Activated CD4-positive, alpha-beta T cell treated with anti-CD3 and anti-CD28 coated beads, Interleukin-2, amount 10 ng/mL, durations not matched to agents 24 days and 14 days (primary cell): ENCODE measurements around the gene MKX. TPM values are rescaled to one million over a fixed set of nuclear protein-coding genes. Genes with fewer than 3 reads are reported as not detected.

Experiments used
- DNase-seq: peaks from one replicate; pipeline ENCODE4 v3.0.0; 2022
- H3K27ac Mint-ChIP-seq: one replicate; pipeline ENCODE4 v1.8.0; 2022; ENCODE audit warnings: mild to moderate bottlenecking, mixed read lengths
- H3K27me3 Mint-ChIP-seq: one replicate; pipeline ENCODE4 v1.8.0; 2022; ENCODE audit warnings: mixed read lengths
- H3K36me3 Mint-ChIP-seq: one replicate; pipeline ENCODE4 v1.8.0; 2022; ENCODE audit warnings: low read depth, mild to moderate bottlenecking, mixed read lengths
- H3K4me1 Mint-ChIP-seq: one replicate; pipeline ENCODE4 v1.8.0; 2021; ENCODE audit warnings: mixed read lengths
- H3K4me3 Mint-ChIP-seq: one replicate; pipeline ENCODE4 v1.8.0; 2022; ENCODE audit warnings: mild to moderate bottlenecking, moderate library complexity, mixed read lengths
- H3K9me3 Mint-ChIP-seq: one replicate; pipeline ENCODE4 v1.8.0; 2021; ENCODE audit warnings: mixed read lengths
- intact Hi-C: fragments of 100-400 bp; cut with micrococcal nuclease; formaldehyde crosslinking; loops from one replicate; pipeline ENCODE4 v1.15.1; 2023
- total RNA-seq: library from RNA; stranded (reverse); gene quantifications from 2 replicates; pipeline ENCODE4 v1.2.3, GENCODE V29; 2022

MKX gene
- total RNA-seq, 1 donor from 2014 or later, result not detected

DNA sequence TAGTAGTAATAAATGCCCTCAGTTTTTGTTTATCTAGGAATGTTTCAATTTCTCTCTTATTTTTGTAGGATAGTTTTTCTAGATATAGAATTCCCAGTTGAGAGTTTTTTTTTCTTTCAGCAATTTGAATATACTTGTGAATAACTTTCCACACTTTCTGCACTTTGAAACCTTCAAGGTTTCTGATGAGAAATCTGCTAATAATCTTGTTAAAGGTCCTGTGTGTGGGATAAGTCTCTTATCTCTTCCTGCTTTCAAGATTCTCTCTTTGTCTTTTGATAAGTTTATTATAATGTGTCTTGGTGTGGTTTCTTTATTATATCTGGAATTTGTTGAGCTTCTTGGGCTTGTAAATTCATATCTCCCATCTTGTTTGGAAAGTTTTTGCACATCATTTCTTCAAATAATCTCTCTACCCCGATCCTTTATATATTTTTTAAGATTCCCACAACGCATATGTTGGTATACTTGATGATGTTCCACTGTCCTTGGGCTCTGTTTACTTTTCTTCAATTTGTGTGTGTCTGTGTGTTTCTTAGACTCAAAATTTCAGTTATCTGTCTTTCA lies 103.5 kb downstream of the MKX start:
- DNase-seq, result no peak
- H3K27ac Mint-ChIP-seq, result no peak overlapping the region
- H3K9me3 Mint-ChIP-seq, result no peaks in the 10 kb centered on the region
- H3K4me3 Mint-ChIP-seq, result no peak overlapping the region
- no peaks in the 10 kb centered on the region for H3K36me3 Mint-ChIP-seq
- peaks cover 15% of the 10 kb centered on the region for H3K27me3 Mint-ChIP-seq
- no peaks in the 10 kb centered on the region for H3K4me1 Mint-ChIP-seq
- intact Hi-C loops, result no loop called here

DNA sequence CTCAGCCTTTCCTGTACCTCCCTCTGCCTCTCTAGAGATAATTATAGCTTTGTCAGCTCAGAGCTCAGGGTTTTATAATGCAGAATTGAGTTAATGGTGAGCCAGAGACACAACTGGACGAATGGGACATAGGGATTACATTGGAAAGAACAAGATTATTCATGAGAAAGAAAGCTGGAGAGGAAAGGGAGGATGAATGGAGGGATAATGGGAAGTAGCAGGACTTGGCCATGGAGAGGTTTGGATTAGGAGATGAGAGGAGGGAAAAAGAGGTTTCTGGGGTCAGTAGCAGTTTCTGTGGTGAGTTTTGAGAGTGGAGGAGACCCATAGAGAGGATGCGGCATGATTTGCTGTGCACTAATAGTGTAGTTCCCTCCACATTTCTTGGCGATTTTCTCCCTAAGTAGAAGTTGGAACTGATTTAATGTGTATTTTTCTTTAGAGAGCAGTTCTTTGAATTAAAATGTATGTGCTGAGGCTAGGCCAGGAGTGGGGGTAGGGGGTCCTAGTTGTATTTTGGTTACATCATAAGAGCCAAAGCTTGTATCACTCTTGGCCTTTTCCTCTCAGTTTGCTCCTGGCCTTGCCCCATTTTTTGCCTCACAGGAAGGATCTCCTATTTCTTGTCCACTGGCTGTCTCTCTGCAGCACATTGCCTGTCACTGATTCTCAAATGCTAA lies 107.4 kb downstream of the MKX start:
- no peak overlapping the region for H3K4me3 Mint-ChIP-seq
- no peaks in the 10 kb centered on the region for H3K9me3 Mint-ChIP-seq
- no peaks in the 10 kb centered on the region for H3K36me3 Mint-ChIP-seq
- DNase-seq, result no peak
- peaks cover 10% of the 10 kb centered on the region for H3K27me3 Mint-ChIP-seq
- no peak overlapping the region for H3K27ac Mint-ChIP-seq
- no peaks in the 10 kb centered on the region for H3K4me1 Mint-ChIP-seq
- intact Hi-C loops, result no loop called here

DNA sequence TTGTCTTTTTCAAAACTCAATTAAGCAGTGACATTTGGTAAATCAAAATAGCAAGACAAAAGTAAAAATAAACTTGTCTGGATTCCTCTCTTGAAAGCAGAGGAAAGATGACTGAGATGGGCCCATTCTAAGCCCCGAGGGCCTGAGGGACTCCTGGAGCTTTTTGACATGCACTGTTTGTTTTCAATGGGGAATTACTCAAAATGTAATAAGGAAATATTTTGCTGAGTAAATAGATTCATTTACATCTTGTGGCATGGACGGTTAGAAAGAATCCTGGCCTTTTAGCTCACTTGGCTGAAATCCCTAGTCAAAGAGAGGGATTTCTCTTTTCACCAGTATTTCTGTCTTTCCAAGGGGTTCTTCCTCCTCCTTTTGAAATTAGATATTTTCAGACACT lies 108.0 kb downstream of the MKX start:
- Mint-ChIP-seq H3K4me3 (no peak overlapping the region), H3K9me3 (no peaks in the 10 kb centered on the region), H3K4me1 (no peaks in the 10 kb centered on the region), H3K36me3 (no peaks in the 10 kb centered on the region), H3K27ac (no peak overlapping the region), H3K27me3 (peaks cover 7% of the 10 kb centered on the region)
- no peak for DNase-seq
- intact Hi-C loops, result no loop called here

DNA sequence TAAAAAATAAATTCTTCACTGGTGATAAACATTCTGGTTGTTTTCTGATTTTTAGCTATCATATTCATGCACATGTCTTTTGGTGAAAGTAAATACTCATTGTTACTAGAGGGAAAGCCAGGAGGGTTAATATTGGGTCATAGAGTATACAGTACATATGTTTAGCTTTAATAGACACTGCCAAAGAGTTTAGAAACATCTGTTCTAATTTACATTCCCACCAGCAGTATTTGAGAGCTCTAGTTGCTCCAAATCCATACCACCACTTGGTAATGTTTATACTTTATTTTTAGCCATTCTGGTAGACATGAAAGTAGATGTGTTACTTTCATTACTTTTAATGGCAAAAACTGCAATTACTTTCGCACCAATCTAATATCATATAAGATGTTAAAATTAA lies 108.8 kb downstream of the MKX start:
- intact Hi-C loops, result no loop called here
- Mint-ChIP-seq H3K27ac (no peak overlapping the region), H3K27me3 (peaks cover 4% of the 10 kb centered on the region), H3K4me1 (no peaks in the 10 kb centered on the region), H3K9me3 (no peaks in the 10 kb centered on the region), H3K36me3 (no peaks in the 10 kb centered on the region), H3K4me3 (no peak overlapping the region)
- DNase-seq, result no peak

DNA sequence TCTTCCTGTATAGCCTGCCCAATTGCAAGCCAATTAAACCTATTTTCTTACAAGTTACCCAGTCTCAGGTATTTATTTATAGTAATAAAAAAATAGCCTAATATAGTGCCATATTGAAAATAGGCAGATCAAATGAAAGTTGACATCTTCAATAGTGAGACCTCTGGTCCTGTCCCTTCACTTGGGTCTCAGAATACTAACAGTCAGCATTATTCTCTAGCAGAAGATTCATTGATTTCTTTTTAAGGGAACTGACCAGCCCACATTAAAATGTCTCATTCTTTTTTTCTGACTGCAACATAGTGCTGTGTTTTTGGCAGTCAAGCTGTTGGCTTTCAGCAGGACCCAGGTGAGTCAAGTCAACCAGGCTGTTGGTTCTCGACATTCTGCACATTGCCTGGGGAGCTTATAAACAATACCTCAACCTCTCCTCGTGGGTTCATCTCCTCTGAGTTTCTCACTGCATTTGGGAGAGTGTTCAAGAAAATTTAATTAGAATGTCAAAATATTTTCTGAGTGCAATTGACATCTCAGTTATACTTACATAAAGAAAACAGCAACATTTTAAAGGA lies 109.8 kb downstream of the MKX start:
- no peaks in the 10 kb centered on the region for H3K9me3 Mint-ChIP-seq
- no peaks in the 10 kb centered on the region for H3K4me1 Mint-ChIP-seq
- peaks cover 3% of the 10 kb centered on the region for H3K27me3 Mint-ChIP-seq
- H3K4me3 Mint-ChIP-seq, result no peak overlapping the region
- intact Hi-C loops, result no loop called here
- H3K27ac Mint-ChIP-seq, result no peak overlapping the region
- DNase-seq, result no peak
- no peaks in the 10 kb centered on the region for H3K36me3 Mint-ChIP-seq

DNA sequence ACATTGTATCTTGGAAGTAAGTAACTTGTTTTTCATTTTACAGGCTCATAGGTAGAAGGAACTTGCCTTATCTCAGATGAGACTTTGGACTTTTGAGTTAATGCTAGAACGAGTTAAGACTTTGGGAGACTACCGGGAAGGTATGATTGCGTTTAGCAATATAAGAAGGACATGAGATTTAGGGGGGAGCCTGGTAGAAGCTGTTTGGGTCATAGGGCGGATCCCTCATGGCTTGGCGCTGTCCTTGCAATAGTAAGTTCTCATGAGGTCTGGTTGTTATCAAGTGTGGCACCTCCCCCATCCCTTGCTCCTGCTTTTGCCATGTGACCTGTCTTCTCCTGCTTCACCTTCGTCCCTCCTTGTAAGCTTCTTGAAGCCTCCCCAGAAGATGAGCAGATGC lies 110.3 kb downstream of the MKX start:
- Mint-ChIP-seq H3K36me3 (no peaks in the 10 kb centered on the region), H3K9me3 (no peaks in the 10 kb centered on the region), H3K4me3 (no peak overlapping the region), H3K27ac (no peak overlapping the region), H3K27me3 (peaks cover 6% of the 10 kb centered on the region), H3K4me1 (no peaks in the 10 kb centered on the region)
- DNase-seq, result no peak
- intact Hi-C loops, result no loop called here

DNA sequence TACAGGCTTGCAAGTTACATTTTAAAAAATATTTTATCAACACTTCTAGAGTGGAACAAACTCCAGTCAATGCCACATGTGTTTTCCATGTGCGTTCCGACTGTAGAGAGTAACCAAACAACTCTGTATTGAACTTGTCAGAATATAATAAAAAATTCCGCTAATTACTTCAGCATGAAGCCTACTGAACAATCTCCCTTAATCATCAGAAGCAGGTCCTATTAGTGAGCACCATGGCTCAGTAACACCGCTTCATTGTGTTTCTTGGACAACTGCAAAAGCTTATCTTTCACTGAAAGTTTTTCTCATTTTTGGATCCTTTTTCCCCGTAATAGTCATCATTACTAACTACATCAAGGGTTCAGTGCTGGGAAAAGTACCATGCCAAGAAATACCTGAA lies 117.0 kb downstream of the MKX start:
- Mint-ChIP-seq H3K4me1 (no peaks in the 10 kb centered on the region), H3K4me3 (no peak overlapping the region), H3K27ac (no peak overlapping the region), H3K27me3 (peaks cover 12% of the 10 kb centered on the region), H3K36me3 (no peaks in the 10 kb centered on the region), H3K9me3 (no peaks in the 10 kb centered on the region)
- intact Hi-C loops, result no loop called here
- no peak for DNase-seq

DNA sequence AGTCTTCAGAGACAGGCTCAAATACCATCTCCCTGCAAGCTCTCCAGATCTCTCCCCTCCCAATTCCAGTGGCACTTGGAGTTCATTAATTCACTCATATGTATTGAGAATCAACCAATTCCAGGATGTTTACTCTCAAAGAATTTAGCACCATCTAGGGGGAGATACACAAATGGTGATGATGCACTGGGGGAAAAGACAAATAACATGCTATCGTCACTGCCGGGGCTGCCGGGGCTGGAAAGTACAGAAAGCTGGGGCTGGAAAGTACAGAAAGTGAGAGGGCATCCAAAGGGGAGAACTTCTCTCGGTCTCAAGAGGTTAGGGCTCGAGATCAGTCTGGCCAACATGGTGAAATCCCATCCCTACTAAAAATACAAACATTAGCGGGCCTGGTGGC lies 118.7 kb downstream of the MKX start:
- Mint-ChIP-seq H3K36me3 (no peaks in the 10 kb centered on the region), H3K9me3 (no peaks in the 10 kb centered on the region), H3K27ac (no peak overlapping the region), H3K4me1 (no peaks in the 10 kb centered on the region), H3K4me3 (no peak overlapping the region), H3K27me3 (peaks cover 15% of the 10 kb centered on the region)
- intact Hi-C loops, result no loop called here
- peak; percentile 35 for DNase-seq

DNA sequence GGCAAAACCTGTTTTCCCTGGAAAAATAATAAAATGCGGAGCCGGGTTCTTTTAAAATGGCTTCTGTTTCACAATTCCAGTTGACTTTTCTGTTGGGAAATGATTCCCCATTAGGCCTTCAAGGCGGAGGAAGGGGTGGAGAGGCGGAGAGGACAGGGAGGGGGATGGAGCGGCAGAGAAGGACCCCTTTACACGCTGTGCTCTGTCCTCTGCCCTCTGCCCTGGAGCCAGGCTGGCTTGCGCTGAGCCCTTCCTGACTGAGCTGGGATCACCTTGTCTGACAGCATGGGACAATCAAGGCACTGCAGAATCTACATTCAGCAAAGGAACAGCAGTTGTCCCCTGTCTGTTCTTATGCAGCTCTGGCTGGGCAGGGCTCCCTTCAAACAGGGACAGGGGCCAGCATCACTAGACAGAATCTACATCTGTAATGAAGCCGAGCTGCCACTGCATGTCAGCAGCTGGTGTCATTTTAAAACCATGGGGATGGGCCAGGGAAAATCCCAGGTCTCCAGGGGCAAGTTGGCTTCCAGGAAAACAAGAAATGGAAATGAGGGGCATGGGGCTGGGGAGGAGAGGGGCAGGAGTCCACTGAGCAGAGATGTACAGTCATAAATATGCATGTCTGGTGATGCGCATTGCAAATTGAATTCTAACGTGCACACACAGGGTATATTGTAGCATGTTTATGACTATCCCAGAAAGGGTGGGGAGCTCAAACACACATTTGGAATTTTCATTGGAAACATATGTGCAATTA lies 120.0 kb downstream of the MKX start:
- Mint-ChIP-seq H3K27me3 (peaks cover 19% of the 10 kb centered on the region), H3K27ac (no peak overlapping the region), H3K4me3 (no peak overlapping the region), H3K36me3 (no peaks in the 10 kb centered on the region), H3K4me1 (no peaks in the 10 kb centered on the region), H3K9me3 (no peaks in the 10 kb centered on the region)
- peak; percentile 44 for DNase-seq
- intact Hi-C loops, result no loop called here

DNA sequence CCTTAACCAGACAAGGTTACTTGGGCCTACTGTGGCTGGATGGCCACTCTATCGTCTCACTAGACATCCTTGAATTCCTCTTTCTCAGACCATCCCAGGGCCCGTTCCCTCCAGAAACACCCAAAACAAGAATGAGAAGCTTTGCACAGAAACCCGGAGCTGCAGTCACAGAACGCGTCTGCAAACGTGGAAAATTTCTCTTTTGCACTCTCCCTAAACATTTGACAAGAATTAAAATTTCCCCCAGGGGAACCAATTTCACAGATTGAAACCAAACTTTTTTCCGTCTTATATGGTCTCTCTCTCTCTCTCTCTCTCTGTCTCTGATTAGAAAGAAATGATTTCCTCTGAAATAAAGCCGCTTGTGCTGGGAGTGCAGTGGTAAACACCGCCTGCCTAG lies 120.7 kb downstream of the MKX start:
- H3K27ac Mint-ChIP-seq, result no peak overlapping the region
- peaks cover 17% of the 10 kb centered on the region for H3K27me3 Mint-ChIP-seq
- intact Hi-C loops, result no loop called here
- no peak overlapping the region for H3K4me3 Mint-ChIP-seq
- no peaks in the 10 kb centered on the region for H3K36me3 Mint-ChIP-seq
- no peak for DNase-seq
- no peaks in the 10 kb centered on the region for H3K9me3 Mint-ChIP-seq
- no peaks in the 10 kb centered on the region for H3K4me1 Mint-ChIP-seq

Other genes with a start within 250 kb of the MKX start
- gene RAB18, start 241.5 kb downstream of the MKX start, total RNA-seq, result 55.4 and 58.3 TPM in 2 replicates